Endodermal cell (in vitro differentiated cells): Measurements from ENCODE around the gene ARHGAP32. TPM values are rescaled to one million over a fixed set of nuclear protein-coding genes. Genes with fewer than 3 reads are reported as not detected.

Experiments
- DNase-seq: peaks from one replicate; pipeline ENCODE4 v3.0.0-alpha.2; 2017
- H3K27ac ChIP-seq: 2 replicates; pipeline ENCODE4 v1.5.1; 2013; ENCODE audit warnings: mild to moderate bottlenecking, low read depth, low read length, moderate library complexity
- H3K27me3 ChIP-seq: 2 replicates; pipeline ENCODE4 v1.6.1; 2013; ENCODE audit warnings: mild to moderate bottlenecking, low read length, moderate library complexity; ENCODE audit not compliant: insufficient read depth, control insufficient read depth, poor library complexity, severe bottlenecking
- H3K36me3 ChIP-seq: 2 replicates; pipeline ENCODE4 v1.7.0; 2013; ENCODE audit warnings: mild to moderate bottlenecking, low read length, moderate library complexity; ENCODE audit not compliant: control insufficient read depth, insufficient read depth
- H3K4me1 ChIP-seq: one replicate; pipeline ENCODE4 v1.7.0; 2013; ENCODE audit warnings: low read length; ENCODE audit not compliant: control insufficient read depth, insufficient read depth
- H3K4me3 ChIP-seq: 2 replicates; pipeline ENCODE4 v1.5.1; 2013; ENCODE audit warnings: mild to moderate bottlenecking, low read length, moderate library complexity
- H3K9ac ChIP-seq: 2 replicates; pipeline ENCODE4 v1.6.1; 2013; ENCODE audit warnings: mild to moderate bottlenecking, low read length, moderate library complexity; ENCODE audit not compliant: poor library complexity, severe bottlenecking; ENCODE audit errors: extremely low read depth
- H3K9me3 ChIP-seq: 2 replicates; pipeline ENCODE4 v1.6.1; 2013; ENCODE audit warnings: mild to moderate bottlenecking, low read length, moderate library complexity; ENCODE audit not compliant: control insufficient read depth
- H3K27ac Mint-ChIP-seq: 2 replicates; pipeline ENCODE4 v1.8.0; 2020; ENCODE audit warnings: mixed read lengths
- H3K27me3 Mint-ChIP-seq: 2 replicates; pipeline ENCODE4 v1.8.0; 2021; ENCODE audit warnings: mild to moderate bottlenecking, mixed read lengths; ENCODE audit not compliant: insufficient read depth
- H3K36me3 Mint-ChIP-seq: 2 replicates; pipeline ENCODE4 v1.8.0; 2020; ENCODE audit warnings: low read depth, mixed read lengths
- H3K4me1 Mint-ChIP-seq: 2 replicates; pipeline ENCODE4 v1.8.0; 2020; ENCODE audit warnings: mixed read lengths
- H3K4me3 Mint-ChIP-seq: 2 replicates; pipeline ENCODE4 v1.8.0; 2020; ENCODE audit warnings: mild to moderate bottlenecking, moderate library complexity, mixed read lengths
- H3K9me3 Mint-ChIP-seq: 2 replicates; pipeline ENCODE4 v1.8.0; 2020; ENCODE audit warnings: mild to moderate bottlenecking, mixed read lengths
- WGBS, 2 experiments: methylation state at CpG; one replicate each; pipeline versions ENCODE4 v1.1.5 to v1.1.7; 2013; ENCODE audit warnings: missing lambda C conversion rate in 2 of 2, mixed read lengths in 1 of 2; ENCODE audit not compliant: insufficient coverage in 1 of 2, insufficient read length in 1 of 2; 5-methylcytosine and 5-hydroxymethylcytosine counted together
- total RNA-seq, 2 donors: library from RNA; stranded (reverse); fragmentation: NEBNext Ultra II Directional in 1 of 2; extraction: Animal tissue kit (Norgen Biotek cat#: 25700) in 1 of 2; gene quantifications; 2 replicates in 1 of 2; 3 replicates in 1 of 2; pipeline ENCODE4 v1.2.1, GENCODE V29; 2021
- TF ChIP-seq, protein P1 (sequence below): fragments of 200-600 bp; sonication (generic); conservative IDR thresholded peaks from 2 replicates; pipeline ENCODE4 v1.5.0; 2021; ENCODE audit warnings: antibody characterized with exemption, mild to moderate bottlenecking

The ARHGAP32 gene
- total RNA-seq, 2 donors from 2014 or later, result 36.4 to 65.8 TPM

DNA sequence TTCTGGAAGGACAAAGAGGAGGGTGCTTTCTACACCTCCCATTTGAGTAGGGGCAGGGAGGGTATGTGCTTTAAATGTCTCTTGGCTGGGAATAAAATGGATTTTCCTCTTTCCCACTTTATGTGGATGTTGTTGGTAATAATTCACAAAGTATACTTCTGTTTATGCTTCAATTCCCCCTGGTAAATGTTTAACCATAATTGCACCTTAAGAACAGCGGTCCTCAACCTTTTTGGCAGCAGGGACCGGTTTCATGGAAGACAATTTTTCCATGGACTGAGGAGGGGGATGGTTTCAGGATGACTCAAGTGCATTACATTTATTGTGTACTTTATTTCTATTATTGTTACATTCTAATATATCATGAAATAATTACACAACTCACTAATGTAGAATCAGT, 245.5 kb downstream of the ARHGAP32 start:
- Mint-ChIP-seq H3K9me3 (no peaks in the 10 kb centered on the region), H3K27ac (no peak overlapping the region), H3K27me3 (peaks cover 2% of the 10 kb centered on the region), H3K4me1 (no peaks in the 10 kb centered on the region), H3K36me3 (no peaks in the 10 kb centered on the region), H3K4me3 (no peak overlapping the region)
- H3K27ac ChIP-seq, result no peak overlapping the region
- H3K4me1 ChIP-seq, result no peaks in the 10 kb centered on the region
- no peak overlapping the region for H3K4me3 ChIP-seq
- no peaks in the 10 kb centered on the region for H3K36me3 ChIP-seq
- H3K9ac ChIP-seq, result no peak overlapping the region
- H3K27me3 ChIP-seq, result no peaks in the 10 kb centered on the region
- DNase-seq, result no peak
- 91% methylated on average over 2 of the region's 2 CpGs; no CpG with 5 or more reads in 1 of the 2 experiments for WGBS, 2 experiments
- TF ChIP-seq, protein P1, sequence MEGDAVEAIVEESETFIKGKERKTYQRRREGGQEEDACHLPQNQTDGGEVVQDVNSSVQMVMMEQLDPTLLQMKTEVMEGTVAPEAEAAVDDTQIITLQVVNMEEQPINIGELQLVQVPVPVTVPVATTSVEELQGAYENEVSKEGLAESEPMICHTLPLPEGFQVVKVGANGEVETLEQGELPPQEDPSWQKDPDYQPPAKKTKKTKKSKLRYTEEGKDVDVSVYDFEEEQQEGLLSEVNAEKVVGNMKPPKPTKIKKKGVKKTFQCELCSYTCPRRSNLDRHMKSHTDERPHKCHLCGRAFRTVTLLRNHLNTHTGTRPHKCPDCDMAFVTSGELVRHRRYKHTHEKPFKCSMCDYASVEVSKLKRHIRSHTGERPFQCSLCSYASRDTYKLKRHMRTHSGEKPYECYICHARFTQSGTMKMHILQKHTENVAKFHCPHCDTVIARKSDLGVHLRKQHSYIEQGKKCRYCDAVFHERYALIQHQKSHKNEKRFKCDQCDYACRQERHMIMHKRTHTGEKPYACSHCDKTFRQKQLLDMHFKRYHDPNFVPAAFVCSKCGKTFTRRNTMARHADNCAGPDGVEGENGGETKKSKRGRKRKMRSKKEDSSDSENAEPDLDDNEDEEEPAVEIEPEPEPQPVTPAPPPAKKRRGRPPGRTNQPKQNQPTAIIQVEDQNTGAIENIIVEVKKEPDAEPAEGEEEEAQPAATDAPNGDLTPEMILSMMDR, result no peak
- H3K9me3 ChIP-seq, result no peaks in the 10 kb centered on the region

DNA sequence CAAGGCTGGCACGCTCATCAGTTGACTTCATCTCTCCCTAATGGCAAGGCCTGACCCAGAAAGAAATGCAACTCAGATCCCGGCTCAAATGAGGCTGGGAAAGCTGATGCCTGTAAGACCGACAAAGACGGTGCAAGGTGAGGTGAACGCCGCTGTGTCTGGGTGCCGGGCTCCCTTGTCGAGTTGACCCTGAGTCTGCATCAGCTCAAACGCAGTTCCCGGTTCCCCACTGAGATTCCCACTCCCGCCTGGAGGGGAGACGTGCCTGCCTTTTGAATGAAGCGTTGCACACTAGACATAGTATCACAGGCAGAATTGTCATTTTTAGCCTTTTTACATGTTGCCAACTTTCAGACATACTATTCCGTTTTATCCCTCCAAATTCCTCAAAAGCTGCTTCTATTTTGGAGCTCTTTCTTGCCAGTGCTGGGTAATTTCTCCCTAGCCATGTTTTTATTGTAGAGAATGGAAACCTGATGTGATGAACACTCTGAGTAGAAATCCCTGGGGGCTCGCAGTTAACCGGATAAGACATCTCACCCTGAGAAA, 248.6 kb downstream of the ARHGAP32 start:
- H3K9ac ChIP-seq, result no peak overlapping the region
- no peaks in the 10 kb centered on the region for H3K36me3 ChIP-seq
- H3K4me1 ChIP-seq, result no peaks in the 10 kb centered on the region
- no peak overlapping the region for H3K4me3 Mint-ChIP-seq
- no peaks in the 10 kb centered on the region for H3K27me3 ChIP-seq
- no peaks in the 10 kb centered on the region for H3K9me3 ChIP-seq
- H3K4me1 Mint-ChIP-seq, result no peaks in the 10 kb centered on the region
- TF ChIP-seq, protein P1, result no peak
- H3K4me3 ChIP-seq, result no peak overlapping the region
- H3K9me3 Mint-ChIP-seq, result no peaks in the 10 kb centered on the region
- DNase-seq, result no peak
- H3K36me3 Mint-ChIP-seq, result no peaks in the 10 kb centered on the region
- WGBS, 2 experiments, result 88% methylated on average over 13 to 16 of the region's 16 CpGs
- H3K27ac ChIP-seq, result no peak overlapping the region
- H3K27me3 Mint-ChIP-seq, result peaks cover 9% of the 10 kb centered on the region
- H3K27ac Mint-ChIP-seq, result no peak overlapping the region

DNA sequence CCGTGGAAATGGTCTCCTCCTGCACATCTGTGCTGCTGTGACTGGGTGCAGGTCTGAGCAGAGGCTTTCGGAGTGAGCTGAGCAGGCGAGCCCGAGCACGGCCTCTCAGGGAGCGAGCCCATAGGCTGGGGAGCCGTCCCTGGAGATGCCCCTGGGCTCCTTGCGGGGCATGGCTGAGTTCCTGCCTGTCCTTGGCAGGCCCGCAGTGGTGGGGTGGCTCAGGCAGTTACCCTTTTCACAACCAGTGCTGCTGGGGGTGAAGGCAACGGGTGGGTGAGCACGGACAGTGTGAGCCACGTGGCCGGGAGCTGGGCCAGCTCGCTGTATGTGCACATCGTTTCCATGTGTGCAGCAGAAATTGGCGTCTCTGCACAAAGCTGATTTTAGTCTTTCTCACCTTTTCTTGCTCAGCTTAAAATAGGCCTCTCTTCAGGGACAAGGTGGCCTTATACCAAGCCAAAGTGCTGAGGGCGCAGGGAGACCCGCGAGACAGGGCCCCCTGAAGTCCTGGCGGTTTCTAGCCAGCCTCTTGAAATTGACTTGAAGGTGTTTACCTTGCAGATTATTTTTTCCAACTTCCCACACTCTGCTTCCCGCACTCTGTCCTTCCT, 249.2 kb downstream of the ARHGAP32 start, which contains the start of gene TP53AIP1:
TSS of gene TP53AIP1 (minus strand) at position 55 of the 611 bp plus-strand sequence. CDS start 5,053 bp downstream, outside the sequence.
- no peak for DNase-seq
- no peaks in the 10 kb centered on the region for H3K9me3 ChIP-seq
- no peak within 1 kb of the TSS for H3K4me3 ChIP-seq
- H3K9ac ChIP-seq, result no peak within 1 kb of the TSS
- no peaks in the 10 kb centered on the region for H3K27me3 ChIP-seq
- no peaks in the 10 kb centered on the region for H3K4me1 Mint-ChIP-seq
- H3K36me3 ChIP-seq, result no peaks in the 10 kb centered on the region
- H3K4me1 ChIP-seq, result no peaks in the 10 kb centered on the region
- H3K9me3 Mint-ChIP-seq, result no peaks in the 10 kb centered on the region
- TF ChIP-seq, protein P1, result no peak
- peaks cover 9% of the 10 kb centered on the region for H3K27me3 Mint-ChIP-seq
- 90 to 91% methylated on average over 16 to 21 of the region's 21 CpGs for WGBS, 2 experiments
- no peaks in the 10 kb centered on the region for H3K36me3 Mint-ChIP-seq
- no peak within 1 kb of the TSS for H3K27ac ChIP-seq
- no peak within 1 kb of the TSS for H3K27ac Mint-ChIP-seq
- H3K4me3 Mint-ChIP-seq, result no peak within 1 kb of the TSS
